Measurements from ENCODE around the gene ANKRD66. TPM values are rescaled to one million over a fixed set of nuclear protein-coding genes. Genes with fewer than 3 reads are reported as not detected.

Gene ANKRD66
- total and polyA plus RNA-seq, 7 donors: not detected

DNA sequence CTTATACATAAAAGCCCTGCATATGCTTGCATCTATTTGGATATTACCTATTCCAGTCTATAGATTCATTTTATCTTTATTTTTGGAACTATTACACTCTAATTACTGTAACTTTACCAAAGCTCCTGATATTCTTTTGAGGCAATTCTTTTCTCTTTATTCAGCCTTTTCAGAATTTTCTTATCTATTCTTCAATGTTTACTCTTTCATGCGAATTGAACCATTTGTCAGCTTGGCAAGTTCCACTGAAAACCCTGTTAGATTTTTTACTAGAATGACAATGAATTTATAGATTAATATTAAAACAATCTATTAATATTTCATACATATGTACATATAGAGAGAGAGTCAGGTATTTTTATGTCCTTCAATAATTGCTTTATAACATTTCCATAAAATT is 45.9 kb downstream of the ANKRD66 start:
- TF ChIP-seq POLR2AphosphoS5 (IDR thresholded peaks at IDR 0.05) (no peak), POLR2A (IDR thresholded peaks at IDR 0.05) (no peak), EP300 (IDR thresholded peaks at IDR 0.05) (no peak)
- TF ChIP-seq, protein P1, sequence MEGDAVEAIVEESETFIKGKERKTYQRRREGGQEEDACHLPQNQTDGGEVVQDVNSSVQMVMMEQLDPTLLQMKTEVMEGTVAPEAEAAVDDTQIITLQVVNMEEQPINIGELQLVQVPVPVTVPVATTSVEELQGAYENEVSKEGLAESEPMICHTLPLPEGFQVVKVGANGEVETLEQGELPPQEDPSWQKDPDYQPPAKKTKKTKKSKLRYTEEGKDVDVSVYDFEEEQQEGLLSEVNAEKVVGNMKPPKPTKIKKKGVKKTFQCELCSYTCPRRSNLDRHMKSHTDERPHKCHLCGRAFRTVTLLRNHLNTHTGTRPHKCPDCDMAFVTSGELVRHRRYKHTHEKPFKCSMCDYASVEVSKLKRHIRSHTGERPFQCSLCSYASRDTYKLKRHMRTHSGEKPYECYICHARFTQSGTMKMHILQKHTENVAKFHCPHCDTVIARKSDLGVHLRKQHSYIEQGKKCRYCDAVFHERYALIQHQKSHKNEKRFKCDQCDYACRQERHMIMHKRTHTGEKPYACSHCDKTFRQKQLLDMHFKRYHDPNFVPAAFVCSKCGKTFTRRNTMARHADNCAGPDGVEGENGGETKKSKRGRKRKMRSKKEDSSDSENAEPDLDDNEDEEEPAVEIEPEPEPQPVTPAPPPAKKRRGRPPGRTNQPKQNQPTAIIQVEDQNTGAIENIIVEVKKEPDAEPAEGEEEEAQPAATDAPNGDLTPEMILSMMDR (IDR thresholded peaks at IDR 0.05): no peak
- Histone ChIP-seq H3K27ac (no peak overlapping the region), H3K36me3 (no peaks in the 10 kb centered on the region), H3K9me3 (no peaks in the 10 kb centered on the region), H3K27me3 (no peaks in the 10 kb centered on the region), H3K4me3 (no peak overlapping the region), H3K4me1 (no peaks in the 10 kb centered on the region)
- 0 to 34% methylated on average over 1 of the region's 1 CpG for WGBS, 2 donors
- DNase-seq: no peak
- intact Hi-C loops (cut with DNase I): no loop called here

DNA sequence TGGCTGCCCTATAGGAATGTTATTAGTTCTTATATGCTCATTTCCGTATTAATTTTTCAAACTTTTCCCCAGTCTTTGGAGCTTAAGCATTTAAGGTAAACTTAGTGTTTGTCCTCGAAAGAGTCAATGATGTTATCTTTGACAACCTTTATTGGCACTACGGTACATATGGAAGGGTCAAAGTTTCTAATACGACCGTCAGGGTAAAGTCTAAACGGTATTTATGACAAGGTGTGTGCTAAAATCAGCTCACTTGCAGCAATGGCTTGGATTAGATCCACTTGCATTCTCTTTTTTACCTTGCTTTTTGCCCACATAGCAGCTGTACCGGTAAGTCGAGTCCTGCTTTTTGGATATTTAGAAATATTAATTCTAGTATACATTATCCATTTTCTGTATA is 46.4 kb downstream of the ANKRD66 start, which contains the start of gene MEP1A:
MEP1A (plus strand) TSS at position 252 of the 400 bp plus-strand sequence; CDS start at position 262, 10 bp downstream.
- Histone ChIP-seq H3K4me1 (no peaks in the 10 kb centered on the region), H3K36me3 (no peaks in the 10 kb centered on the region), H3K27me3 (no peaks in the 10 kb centered on the region), H3K9me3 (no peaks in the 10 kb centered on the region), H3K4me3 (no peak within 1 kb of the TSS), H3K27ac (no peak within 1 kb of the TSS)
- DNase-seq: no peak
- intact Hi-C loops (cut with DNase I): no loop called here
- WGBS, 2 donors: 20 to 71% methylated on average over 8 of the region's 8 CpGs
- no peak for TF ChIP-seq EP300 (IDR thresholded peaks at IDR 0.05)
- TF ChIP-seq POLR2A (IDR thresholded peaks at IDR 0.05): no peak
- TF ChIP-seq POLR2AphosphoS5 (IDR thresholded peaks at IDR 0.05): no peak
- TF ChIP-seq, protein P1 (IDR thresholded peaks at IDR 0.05): no peak

DNA sequence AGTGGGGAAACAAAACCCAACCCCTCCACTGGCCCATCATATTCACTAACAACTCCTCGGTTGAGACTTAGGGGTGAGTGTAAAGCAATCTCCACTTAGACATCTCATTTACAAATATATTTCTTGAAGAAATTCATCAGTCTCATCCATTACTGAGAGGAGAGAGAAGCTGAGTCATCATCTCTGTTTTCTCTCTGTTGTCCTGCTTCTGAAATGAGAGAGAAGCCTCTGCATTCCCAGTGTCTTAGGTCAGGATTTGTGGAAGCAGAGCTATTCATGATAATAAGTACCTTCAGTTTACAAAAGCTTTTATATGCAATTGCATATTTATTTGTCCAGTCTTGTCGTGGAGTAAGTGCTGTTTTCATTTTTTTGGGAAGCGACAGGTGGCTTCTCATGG is 47.3 kb downstream of the ANKRD66 start:
- Histone ChIP-seq H3K36me3 (no peaks in the 10 kb centered on the region), H3K9me3 (no peaks in the 10 kb centered on the region), H3K4me1 (no peaks in the 10 kb centered on the region), H3K27me3 (no peaks in the 10 kb centered on the region), H3K27ac (no peak overlapping the region), H3K4me3 (no peak overlapping the region)
- no peak for TF ChIP-seq POLR2A (IDR thresholded peaks at IDR 0.05)
- TF ChIP-seq EP300 (IDR thresholded peaks at IDR 0.05): no peak
- TF ChIP-seq, protein P1 (IDR thresholded peaks at IDR 0.05): no peak
- no peak for TF ChIP-seq POLR2AphosphoS5 (IDR thresholded peaks at IDR 0.05)
- intact Hi-C loops (cut with DNase I): no loop called here
- 62 to 72% methylated on average over 3 of the region's 3 CpGs for WGBS, 2 donors
- DNase-seq: no peak

DNA sequence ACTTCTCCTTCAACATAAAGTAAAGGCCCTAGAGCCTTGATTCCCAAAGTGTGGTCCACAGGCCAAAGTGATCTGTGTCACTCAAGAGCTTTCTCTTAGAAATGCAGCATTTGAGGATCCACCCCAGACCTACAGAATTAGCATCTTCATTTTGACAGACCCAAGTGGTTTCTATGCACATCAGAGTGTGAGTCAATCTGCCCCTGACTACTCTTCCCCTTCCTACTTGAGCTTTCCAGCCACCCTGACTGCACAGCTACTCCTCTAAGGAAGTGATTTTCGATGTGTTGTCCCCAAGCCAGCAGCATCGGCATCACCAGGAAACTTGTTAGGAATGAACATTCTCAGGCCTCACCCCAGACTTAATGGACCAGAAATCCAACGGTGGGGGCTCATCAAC is 49.1 kb downstream of the ANKRD66 start:
- no peaks in the 10 kb centered on the region for H3K27me3 ChIP-seq
- TF ChIP-seq, protein P1 (IDR thresholded peaks at IDR 0.05): no peak
- no peak for TF ChIP-seq POLR2AphosphoS5 (IDR thresholded peaks at IDR 0.05)
- TF ChIP-seq POLR2A (IDR thresholded peaks at IDR 0.05): no peak
- no peak for TF ChIP-seq EP300 (IDR thresholded peaks at IDR 0.05)
- no peaks in the 10 kb centered on the region for H3K4me1 ChIP-seq
- H3K9me3 ChIP-seq: no peaks in the 10 kb centered on the region
- intact Hi-C loops (cut with DNase I): no loop called here
- WGBS, 2 donors: 75 to 90% methylated on average over 3 of the region's 3 CpGs
- DNase-seq: no peak
- no peak overlapping the region for H3K4me3 ChIP-seq
- H3K27ac ChIP-seq: no peak overlapping the region
- no peaks in the 10 kb centered on the region for H3K36me3 ChIP-seq

All from sigmoid colon (tissue), 7 donors.